Mucosa of descending colon (tissue), 3 donors: Measurements from ENCODE around the gene FAM237B. TPM values are rescaled to one million over a fixed set of nuclear protein-coding genes. Genes with fewer than 3 reads are reported as not detected.

Experiments
- ATAC-seq: fragments of 200-7000 bp; cut with Tn5 transposase; one replicate; pipeline ENCODE4 v1.9.1; 2020; ENCODE audit warnings: mild to moderate bottlenecking, moderate library complexity
- DNase-seq, 3 donors: peaks; one replicate each; pipeline ENCODE4 v3.0.0-alpha.2; 2020
- H3K36me3 ChIP-seq: fragments of 200-600 bp; one replicate; pipeline ENCODE4 v1.8.0; 2021; ENCODE audit warnings: low read depth, mild to moderate bottlenecking
- H3K4me1 ChIP-seq: fragments of 200-600 bp; one replicate; pipeline ENCODE4 v1.8.0; 2021; ENCODE audit warnings: low read depth, mild to moderate bottlenecking
- H3K4me3 ChIP-seq: fragments of 200-600 bp; one replicate; pipeline ENCODE4 v1.8.0; 2021; ENCODE audit warnings: mild to moderate bottlenecking
- H3K9me3 ChIP-seq: fragments of 200-600 bp; one replicate; pipeline ENCODE4 v1.8.0; 2021; ENCODE audit warnings: mild to moderate bottlenecking
- intact Hi-C, 2 donors: fragments of 100-400 bp; cut with DNase I in 1 of 2; cut with micrococcal nuclease in 1 of 2; formaldehyde crosslinking; loops; one replicate each; pipeline versions ENCODE4 v1.11.0 to v1.11.1; 2022; cut with DNase I, micrococcal nuclease
- total RNA-seq, 3 donors: library from RNA; stranded (reverse); fragmentation: NEBNext Ultra II Directional in 2 of 3; extraction: Animal tissue kit (Norgen Biotek cat#: 25700) in 2 of 3; gene quantifications; one replicate each; pipeline versions ENCODE4 v1.2.1 to v1.2.4, GENCODE V29; 2021 to 2023
- TF ChIP-seq, protein P1 (sequence below): fragments of 200-600 bp; IDR thresholded peaks from one replicate; pipeline ENCODE4 v1.8.0; 2022; ENCODE audit warnings: antibody characterized with exemption, mild to moderate bottlenecking
- donor health status: DM: no; HTN: no; CAD: no; lungs with moderate emphysema.
- donor health status: DM: no; HTN: no; CAD: no.
- donor health status: DM: no; HTN: yes; CAD: no.

Gene FAM237B
- total RNA-seq, 3 donors from 2014 or later, result not detected

GRCh38 chr7:90322837-90323236, 1.7 kb upstream of the FAM237B start:
- Histone ChIP-seq H3K9me3 (no peaks in the 10 kb centered on the region), H3K4me3 (no peak overlapping the region), H3K36me3 (no peaks in the 10 kb centered on the region), H3K4me1 (peaks cover 7% of the 10 kb centered on the region)
- TF ChIP-seq, protein P1, sequence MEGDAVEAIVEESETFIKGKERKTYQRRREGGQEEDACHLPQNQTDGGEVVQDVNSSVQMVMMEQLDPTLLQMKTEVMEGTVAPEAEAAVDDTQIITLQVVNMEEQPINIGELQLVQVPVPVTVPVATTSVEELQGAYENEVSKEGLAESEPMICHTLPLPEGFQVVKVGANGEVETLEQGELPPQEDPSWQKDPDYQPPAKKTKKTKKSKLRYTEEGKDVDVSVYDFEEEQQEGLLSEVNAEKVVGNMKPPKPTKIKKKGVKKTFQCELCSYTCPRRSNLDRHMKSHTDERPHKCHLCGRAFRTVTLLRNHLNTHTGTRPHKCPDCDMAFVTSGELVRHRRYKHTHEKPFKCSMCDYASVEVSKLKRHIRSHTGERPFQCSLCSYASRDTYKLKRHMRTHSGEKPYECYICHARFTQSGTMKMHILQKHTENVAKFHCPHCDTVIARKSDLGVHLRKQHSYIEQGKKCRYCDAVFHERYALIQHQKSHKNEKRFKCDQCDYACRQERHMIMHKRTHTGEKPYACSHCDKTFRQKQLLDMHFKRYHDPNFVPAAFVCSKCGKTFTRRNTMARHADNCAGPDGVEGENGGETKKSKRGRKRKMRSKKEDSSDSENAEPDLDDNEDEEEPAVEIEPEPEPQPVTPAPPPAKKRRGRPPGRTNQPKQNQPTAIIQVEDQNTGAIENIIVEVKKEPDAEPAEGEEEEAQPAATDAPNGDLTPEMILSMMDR, result no peak
- ATAC-seq (no peak), DNase-seq (no peak)
- intact Hi-C loops, result no loop called here

DNA sequence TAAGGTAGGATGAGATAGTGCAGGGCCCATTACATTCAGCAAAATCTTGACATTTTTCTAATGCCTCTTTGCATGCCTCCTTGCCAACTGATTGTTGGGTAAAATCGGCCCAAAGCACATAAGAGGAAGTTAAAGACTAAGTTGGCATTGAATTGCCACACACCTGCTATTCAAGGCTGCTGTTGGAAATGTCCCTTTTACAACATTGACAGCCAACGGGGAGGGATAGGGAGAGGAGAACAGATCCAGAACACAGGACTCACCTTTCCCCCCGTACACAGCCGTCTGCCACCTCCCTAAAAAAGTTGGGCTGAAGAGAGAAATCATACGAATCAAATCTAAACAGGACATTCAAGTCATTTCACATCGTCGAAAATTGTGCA, 695 bp downstream of the FAM237B start:
- peaks cover 7% of the 10 kb centered on the region for H3K4me1 ChIP-seq
- ATAC-seq (no peak), DNase-seq (no peak)
- intact Hi-C loops, result no loop called here
- TF ChIP-seq, protein P1, result no peak
- H3K4me3 ChIP-seq, result no peak overlapping the region
- no peaks in the 10 kb centered on the region for H3K36me3 ChIP-seq
- H3K9me3 ChIP-seq, result no peaks in the 10 kb centered on the region

- TF ChIP-seq, protein P1, result no peak
- intact Hi-C loops, result no loop called here
- DNase-seq, result no peak
- H3K36me3 ChIP-seq, result no peaks in the 10 kb centered on the region
- H3K9me3 ChIP-seq, result no peaks in the 10 kb centered on the region
- peaks cover 7% of the 10 kb centered on the region for H3K4me1 ChIP-seq
- no peak for ATAC-seq
- no peak overlapping the region for H3K4me3 ChIP-seq
Measured at GRCh38 chr7:90320014-90320413, 1.1 kb downstream of the FAM237B start.

- no peak overlapping the region for H3K4me3 ChIP-seq
- no peaks in the 10 kb centered on the region for H3K9me3 ChIP-seq
- ATAC-seq, result no peak
- no peak for DNase-seq
- intact Hi-C loops, result no loop called here
- TF ChIP-seq, protein P1, result no peak
- no peaks in the 10 kb centered on the region for H3K36me3 ChIP-seq
- H3K4me1 ChIP-seq, result no peaks in the 10 kb centered on the region
Measured at GRCh38 chr7:90313907-90314306, 7.2 kb downstream of the FAM237B start.

GRCh38 chr7:90312745-90313144, 8.4 kb downstream of the FAM237B start:
- ATAC-seq (no peak), DNase-seq (no peak)
- no peaks in the 10 kb centered on the region for H3K36me3 ChIP-seq
- H3K4me1 ChIP-seq, result no peaks in the 10 kb centered on the region
- H3K4me3 ChIP-seq, result no peak overlapping the region
- no peaks in the 10 kb centered on the region for H3K9me3 ChIP-seq
- TF ChIP-seq, protein P1, result no peak
- intact Hi-C loops, result no loop called here

GRCh38 chr7:90311175-90311574, 9.9 kb downstream of the FAM237B start:
- ATAC-seq (no peak), DNase-seq (no peak)
- Histone ChIP-seq H3K9me3 (no peaks in the 10 kb centered on the region), H3K36me3 (no peaks in the 10 kb centered on the region), H3K4me1 (no peaks in the 10 kb centered on the region), H3K4me3 (no peak overlapping the region)
- intact Hi-C loops, result no loop called here
- TF ChIP-seq, protein P1, result no peak
